ENCODE data around the gene PPP1R26. TPM values are rescaled to one million over a fixed set of nuclear protein-coding genes. Genes with fewer than 3 reads are reported as not detected.

The PPP1R26 gene
- total RNA-seq, result 14.7 and 15.6 TPM in 2 replicates

DNA sequence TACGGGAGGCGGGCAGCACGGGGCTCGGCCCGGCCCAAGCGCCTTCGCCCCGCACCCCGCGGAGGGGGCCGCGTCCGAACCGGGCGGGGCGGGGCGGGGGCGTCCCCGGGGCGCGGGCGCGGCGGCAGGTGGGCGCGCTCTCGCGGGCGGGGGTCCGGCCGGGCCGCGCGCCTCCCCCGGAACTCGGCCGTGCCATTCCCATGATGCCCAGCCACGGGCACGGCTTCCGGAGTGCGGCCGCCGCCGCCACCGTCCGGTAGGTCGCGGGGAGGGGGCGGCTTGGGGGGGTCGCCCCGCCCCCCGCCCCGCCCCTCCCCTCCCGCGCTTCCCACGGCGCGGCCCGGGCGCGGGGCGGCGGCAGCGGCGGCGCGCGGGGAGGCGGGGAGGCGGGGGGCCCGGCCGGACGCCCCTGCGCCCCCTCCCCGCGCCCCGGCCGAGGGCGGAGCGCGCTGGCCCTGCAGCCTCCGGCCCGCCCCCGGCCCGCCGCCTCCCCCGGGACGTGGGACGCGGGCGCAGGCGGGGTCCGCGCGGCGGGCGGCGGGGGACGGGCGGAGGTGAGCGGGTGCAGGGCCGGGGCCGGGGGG, at the start of gene PPP1R26:
Gene PPP1R26, plus strand, starts transcription at position 314 of the 584 bp plus-strand sequence. CDS start 4,729 bp downstream, outside the sequence.

GRCh38 chr9:135500525-135501260, 21.1 kb downstream of the PPP1R26 start, which contains the start of gene MRPS2:
Gene MRPS2, plus strand, starts transcription at chr9:135500682. Its CDS starts 29 bp downstream, at chr9:135500711.

GRCh38 chr9:135520916-135521607, 41.5 kb downstream of the PPP1R26 start, which contains the start of gene LCN1:
Gene LCN1, plus strand, starts transcription at chr9:135521440. Its CDS starts 58 bp downstream, at chr9:135521498.

Other genes with a start within 250 kb of the PPP1R26 start
- 14.7 and 16.6 TPM in 2 replicates for gene MRPS2, start 20.9 kb downstream of the PPP1R26 start, total RNA-seq
- gene LCN1, start 41.7 kb downstream of the PPP1R26 start, total RNA-seq, result not detected in 2 replicates
- gene OBP2A, start 66.3 kb downstream of the PPP1R26 start, total RNA-seq, result not detected in 2 replicates
- not detected in 2 replicates for gene PAEP, start 82.0 kb downstream of the PPP1R26 start, total RNA-seq
- gene GLT6D1, start 159.8 kb downstream of the PPP1R26 start, total RNA-seq, result not detected in 2 replicates
- not detected in 2 replicates for gene LCN9, start 183.5 kb downstream of the PPP1R26 start, total RNA-seq
- gene SOHLH1, start 219.7 kb downstream of the PPP1R26 start, total RNA-seq, result not detected in 2 replicates
- gene KCNT1, start 222.4 kb downstream of the PPP1R26 start, total RNA-seq, result not detected in 2 replicates